NB4 (cell line): ENCODE data around the gene FNTB.

Experiments used
- TF ChIP-seq, protein P1 (sequence below): IDR thresholded peaks from 2 replicates; pipeline ENCODE4 v1.6.1; 2011; ENCODE audit warnings: low read depth, low read length
- TF ChIP-seq, protein P2 (sequence below): IDR thresholded peaks from one replicate; pipeline ENCODE4 v1.5.1; 2012; ENCODE audit warnings: low read depth, low read length

GRCh38 chr14:65000898-65001591 is 14.3 kb downstream of the FNTB start:
- TF ChIP-seq, protein P1, sequence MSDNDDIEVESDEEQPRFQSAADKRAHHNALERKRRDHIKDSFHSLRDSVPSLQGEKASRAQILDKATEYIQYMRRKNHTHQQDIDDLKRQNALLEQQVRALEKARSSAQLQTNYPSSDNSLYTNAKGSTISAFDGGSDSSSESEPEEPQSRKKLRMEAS = no peak
- TF ChIP-seq, protein P2, sequence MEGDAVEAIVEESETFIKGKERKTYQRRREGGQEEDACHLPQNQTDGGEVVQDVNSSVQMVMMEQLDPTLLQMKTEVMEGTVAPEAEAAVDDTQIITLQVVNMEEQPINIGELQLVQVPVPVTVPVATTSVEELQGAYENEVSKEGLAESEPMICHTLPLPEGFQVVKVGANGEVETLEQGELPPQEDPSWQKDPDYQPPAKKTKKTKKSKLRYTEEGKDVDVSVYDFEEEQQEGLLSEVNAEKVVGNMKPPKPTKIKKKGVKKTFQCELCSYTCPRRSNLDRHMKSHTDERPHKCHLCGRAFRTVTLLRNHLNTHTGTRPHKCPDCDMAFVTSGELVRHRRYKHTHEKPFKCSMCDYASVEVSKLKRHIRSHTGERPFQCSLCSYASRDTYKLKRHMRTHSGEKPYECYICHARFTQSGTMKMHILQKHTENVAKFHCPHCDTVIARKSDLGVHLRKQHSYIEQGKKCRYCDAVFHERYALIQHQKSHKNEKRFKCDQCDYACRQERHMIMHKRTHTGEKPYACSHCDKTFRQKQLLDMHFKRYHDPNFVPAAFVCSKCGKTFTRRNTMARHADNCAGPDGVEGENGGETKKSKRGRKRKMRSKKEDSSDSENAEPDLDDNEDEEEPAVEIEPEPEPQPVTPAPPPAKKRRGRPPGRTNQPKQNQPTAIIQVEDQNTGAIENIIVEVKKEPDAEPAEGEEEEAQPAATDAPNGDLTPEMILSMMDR = no peak
